ENCODE results near the gene C1QTNF6. TPM values are rescaled to one million over a fixed set of nuclear protein-coding genes. Genes with fewer than 3 reads are reported as not detected.

The C1QTNF6 gene
- polyA plus RNA-seq, 1 of the 3 experiments (the other 2 are of a cell fraction): 47.7 TPM

GRCh38 chr22:37211075-37211865 is 23.2 kb upstream of the C1QTNF6 start (continued):
- TF ChIP-seq ZBTB33 (IDR thresholded peaks at IDR 0.05; ENCODE audit: borderline replicate concordance, low read depth) (no peak), NRF1 (IDR thresholded peaks at IDR 0.05; ENCODE audit: low read depth, low read length) (no peak), NFIC (IDR thresholded peaks at IDR 0.05; ENCODE audit: borderline replicate concordance) (no peak), CHD2 (IDR thresholded peaks at IDR 0.05; ENCODE audit: low read length, partially characterized antibody) (no peak)

GRCh38 chr22:37210041-37210803 is 22.2 kb upstream of the C1QTNF6 start:
- DNase-seq: peak; percentile 57
- POLR2A ChIA-PET: no interaction called here

More at GRCh38 chr22:37210041-37210803, 22.2 kb upstream of the C1QTNF6 start:
- CTCF ChIA-PET: interaction anchor here (1.1 to 4.7 kb wide), 4 partner anchors 11 to 50 kb away, joined by 3 to 54 read pairs (median 15); no protein-coding TSS in a partner anchor
- Histone ChIP-seq H3K36me3 (replicated peaks in 1 of 2; ENCODE audit: control insufficient read depth in 1 of 2, insufficient read depth in 2 of 2, low read length in 1 of 2) (no peaks in the 10 kb centered on the region), H3K27ac (ENCODE audit: low read depth in 2 of 2, low read length in 1 of 2) (no peak overlapping the region), H3K9me3 (no peaks in the 10 kb centered on the region), H3K79me2 (ENCODE audit: insufficient read depth) (no peaks in the 10 kb centered on the region), H3K27me3 (ENCODE audit: insufficient read depth) (no peaks in the 10 kb centered on the region; the same call in 1 of the 2 replicates), H3F3A (replicated peaks; ENCODE audit: insufficient read depth) (no peaks in the 10 kb centered on the region), H3K4me3 (ENCODE audit: low read depth in 2 of 2, low read length in 1 of 2) (no peak overlapping the region), H3K9ac (no peak overlapping the region), H3K4me2 (no peak overlapping the region), H3K9me2 (no peaks in the 10 kb centered on the region), H4K20me1 (ENCODE audit: insufficient read depth) (no peaks in the 10 kb centered on the region), H2AFZ (ENCODE audit: low read depth) (no peak overlapping the region), H3K4me1 (ENCODE audit: control insufficient read depth in 1 of 2, insufficient read depth in 2 of 2, low read depth in 1 of 2, low read length in 1 of 2) (peaks cover 0 to 10% of the 10 kb centered on the region in 2 experiments; a peak in 1 of 4 replicates)
- TF ChIP-seq GATA2 (CRISPR knock-in tag; IDR thresholded peaks at IDR 0.05) (no peak), CTCF (IDR thresholded peaks at IDR 0.05) (no peak), SIN3A (IDR thresholded peaks at IDR 0.05; ENCODE audit: borderline replicate concordance, low read depth, low read length) (no peak), PBX3 (IDR thresholded peaks at IDR 0.05) (no peak), CHD2 (IDR thresholded peaks at IDR 0.05; ENCODE audit: low read length, partially characterized antibody) (no peak)
- WGBS (ENCODE audit: low lambda C conversion rate): 94% methylated on average over 9 of the region's 15 CpGs
